HCT116 (cell line): ENCODE measurements around the gene PAAF1. TPM values are rescaled to one million over a fixed set of nuclear protein-coding genes. Genes with fewer than 3 reads are reported as not detected.

ENCODE experiments used
- ATAC-seq: fragments of 200-7000 bp; cut with Tn5 transposase; 2 replicates; pipeline ENCODE4 v1.9.1; 2020; ENCODE audit warnings: mild to moderate bottlenecking, moderate library complexity
- BruUV-seq: library from RNA; stranded (reverse); fragments of 400-500 nt; replicated peaks from 2 replicates; lab custom pipeline; 2021; lab: Mats Ljungman, UMichigan
- CTCF ChIA-PET: fragments of 300-600 bp; sonication (Branson Sonifier 250); formaldehyde crosslinking; loops from one replicate; lab custom pipeline; 2021; ENCODE audit warnings: antibody characterized with exemption; lab: Charles Lee
- POLR2A ChIA-PET: fragments of 300-600, 350-600 bp; sonication (Branson Sonifier 250); formaldehyde crosslinking; loops from one replicate; lab custom pipeline; 2021; ENCODE audit warnings: antibody characterized with exemption; lab: Charles Lee
- RAD21 ChIA-PET, 2 experiments: fragments of 300-600 bp; sonication (Branson Sonifier 250); formaldehyde crosslinking; loops; one replicate each; lab custom pipeline; 2023; ENCODE audit warnings: low total read pairs in 2 of 2; ENCODE audit not compliant: uncharacterized antibody in 2 of 2, unreplicated experiment in 2 of 2, low non-redundant PET in 1 of 2; lab: Charles Lee
- DNase-seq: peaks from one replicate; pipeline ENCODE4 v3.0.0-alpha.2; 2010; ENCODE audit warnings: low read depth, low spot score
- H2AFZ ChIP-seq: fragments of 200-600 bp; shearing (Covaris generic), sonication (generic); 2 replicates; pipeline ENCODE4 v1.6.1; 2017; ENCODE audit warnings: low read depth, mixed run types, mixed read lengths, antibody characterized with exemption, low read length; ENCODE audit not compliant: poor library complexity, severe bottlenecking
- H3K27ac ChIP-seq: 2 replicates; pipeline ENCODE4 v1.5.1; 2012; ENCODE audit warnings: low read depth, low read length
- H3K27me3 ChIP-seq: fragments of 200-600 bp; sonication (generic); 2 replicates; pipeline ENCODE4 v1.6.1; 2016; ENCODE audit warnings: mixed run types, low read length, mixed read lengths; ENCODE audit not compliant: insufficient read depth
- H3K36me3 ChIP-seq, 2 experiments: fragments of 200-500 bp in 1 of 2; fragments of 200-600 bp in 1 of 2; sonication (Bioruptor generic) in 1 of 2; sonication (generic) in 1 of 2; 2 replicates each; pipeline versions ENCODE4 v1.5.1 to v1.6.1; 2014 to 2016; ENCODE audit warnings: low read length in 2 of 2, inconsistent platforms in 1 of 2, mixed read lengths in 1 of 2, mixed run types in 1 of 2; ENCODE audit not compliant: insufficient read depth in 2 of 2, control insufficient read depth in 1 of 2
- H3K4me1 ChIP-seq, 2 experiments: fragments of 200-600 bp in 1 of 2; sonication (generic) in 1 of 2; 2 replicates each; pipeline versions ENCODE4 v1.5.1 to v1.6.1; 2012 to 2017; ENCODE audit warnings: low read length in 2 of 2, inconsistent platforms in 1 of 2, mild to moderate bottlenecking in 1 of 2, mixed read lengths in 1 of 2, mixed run types in 1 of 2, moderate library complexity in 1 of 2; ENCODE audit not compliant: insufficient read depth in 2 of 2, control insufficient read depth in 1 of 2
- H3K4me2 ChIP-seq: fragments of 200-600 bp; sonication (generic); 2 replicates; pipeline ENCODE4 v1.6.1; 2017; ENCODE audit warnings: mixed run types, low read length, mixed read lengths
- H3K4me3 ChIP-seq, 2 experiments: fragments of 200-600 bp in 1 of 2; sonication (generic) in 1 of 2; replicated peaks in 1 of 2; 2 replicates each; pipeline ENCODE4 v1.5.1; 2011 to 2016; ENCODE audit warnings: low read length in 2 of 2, control low read depth in 1 of 2, low read depth in 1 of 2, mild to moderate bottlenecking in 1 of 2, mixed read lengths in 1 of 2, mixed run types in 1 of 2
- H3K79me2 ChIP-seq: fragments of 200-600 bp; sonication (generic); 2 replicates; pipeline ENCODE4 v1.6.1; 2017; ENCODE audit warnings: mild to moderate bottlenecking, mixed run types, low read length, moderate library complexity, mixed read lengths; ENCODE audit not compliant: insufficient read depth
- H3K9ac ChIP-seq: fragments of 200-600 bp; sonication (generic); 2 replicates; pipeline ENCODE4 v1.6.1; 2016; ENCODE audit warnings: low read length, mixed read lengths
- H3K9me2 ChIP-seq: fragments of 200-600 bp; sonication (generic), shearing (Covaris generic); 2 replicates; pipeline ENCODE4 v1.6.1; 2017; ENCODE audit warnings: mixed run types, mild to moderate bottlenecking, moderate library complexity; ENCODE audit not compliant: insufficient read depth
- H3K9me3 ChIP-seq, 2 experiments: fragments of 200-500 bp in 1 of 2; fragments of 200-600 bp in 1 of 2; sonication (Bioruptor generic) in 1 of 2; sonication (generic) in 1 of 2; 2 replicates each; pipeline ENCODE4 v1.6.1; 2014 to 2017; ENCODE audit warnings: low read length in 2 of 2, mixed read lengths in 2 of 2, inconsistent platforms in 1 of 2, low read depth in 1 of 2, mild to moderate bottlenecking in 1 of 2, mixed run types in 1 of 2, moderate library complexity in 1 of 2; ENCODE audit not compliant: control insufficient read depth in 1 of 2, insufficient read depth in 1 of 2
- H4K20me1 ChIP-seq: fragments of 200-600 bp; sonication (generic), shearing (Covaris generic); 2 replicates; pipeline ENCODE4 v1.6.1; 2017; ENCODE audit warnings: mixed run types, mild to moderate bottlenecking, moderate library complexity; ENCODE audit not compliant: insufficient read depth
- ATF3 ChIP-seq: IDR thresholded peaks from 2 replicates; pipeline ENCODE4 v1.6.1; 2012
- CEBPB ChIP-seq: IDR thresholded peaks from 2 replicates; pipeline ENCODE4 v1.6.1; 2012; ENCODE audit warnings: low read depth
- ELF1 ChIP-seq: IDR thresholded peaks from 2 replicates; pipeline ENCODE4 v1.6.1; 2012; ENCODE audit warnings: low read depth, borderline replicate concordance
- EZH2 ChIP-seq: fragments of 200-600 bp; sonication (generic); IDR thresholded peaks from 2 replicates; pipeline ENCODE4 v1.6.1; 2017; ENCODE audit warnings: antibody characterized with exemption, mixed run types
- FOSL1 ChIP-seq: IDR thresholded peaks from 2 replicates; pipeline ENCODE4 v1.6.1; 2012; ENCODE audit warnings: low read depth
- JUND ChIP-seq: IDR thresholded peaks from 2 replicates; pipeline ENCODE4 v1.6.1; 2012
- MAX ChIP-seq: IDR thresholded peaks from 2 replicates; pipeline ENCODE4 v1.6.1; 2012
- RAD21 ChIP-seq: IDR thresholded peaks from 2 replicates; pipeline ENCODE4 v1.6.1; 2012; ENCODE audit warnings: low read depth, mild to moderate bottlenecking
- SRF ChIP-seq: IDR thresholded peaks from 2 replicates; pipeline ENCODE4 v1.6.1; 2012; ENCODE audit warnings: low read depth
- YY1 ChIP-seq: IDR thresholded peaks from 2 replicates; pipeline ENCODE4 v1.6.1; 2011; ENCODE audit warnings: low read length, low read depth, moderate library complexity, mild to moderate bottlenecking; ENCODE audit not compliant: insufficient replicate concordance; ENCODE audit errors: extremely low read depth
- ZBTB33 ChIP-seq: IDR thresholded peaks from 2 replicates; pipeline ENCODE4 v1.6.1; 2011; ENCODE audit warnings: mild to moderate bottlenecking, low read length, moderate library complexity; ENCODE audit not compliant: insufficient replicate concordance; ENCODE audit errors: extremely low read depth
- intact Hi-C: fragments of 100-400 bp; cut with micrococcal nuclease; formaldehyde crosslinking; loops from 2 replicates; pipeline ENCODE4 v1.10.0; 2022
- total RNA-seq: library from RNA; stranded (reverse); gene quantifications from one replicate; pipeline ENCODE4 v1.2.1, GENCODE V29; 2021; ENCODE audit not compliant: unreplicated experiment
- TF ChIP-seq, protein P1 (sequence below): IDR thresholded peaks from 2 replicates; pipeline ENCODE4 v1.6.1; 2012; ENCODE audit warnings: low read depth
- TF ChIP-seq, protein P2 (sequence below), 3 experiments: fragments of 200-600 bp in 1 of 3; sonication (generic) in 1 of 3; IDR thresholded peaks in 2 of 3; conservative IDR thresholded peaks in 1 of 3; 2 replicates each; pipeline ENCODE4 v1.5.1; 2012 to 2017; ENCODE audit warnings: low read depth in 2 of 3, low read length in 2 of 3, antibody characterized with exemption in 1 of 3, borderline replicate concordance in 1 of 3, control low read depth in 1 of 3, mild to moderate bottlenecking in 1 of 3, mixed read lengths in 1 of 3, mixed run types in 1 of 3, moderate library complexity in 1 of 3; ENCODE audit not compliant: insufficient read depth in 1 of 3

The PAAF1 gene
- total RNA-seq, 1 experiment from 2014 or later = 15.5 TPM

DNA sequence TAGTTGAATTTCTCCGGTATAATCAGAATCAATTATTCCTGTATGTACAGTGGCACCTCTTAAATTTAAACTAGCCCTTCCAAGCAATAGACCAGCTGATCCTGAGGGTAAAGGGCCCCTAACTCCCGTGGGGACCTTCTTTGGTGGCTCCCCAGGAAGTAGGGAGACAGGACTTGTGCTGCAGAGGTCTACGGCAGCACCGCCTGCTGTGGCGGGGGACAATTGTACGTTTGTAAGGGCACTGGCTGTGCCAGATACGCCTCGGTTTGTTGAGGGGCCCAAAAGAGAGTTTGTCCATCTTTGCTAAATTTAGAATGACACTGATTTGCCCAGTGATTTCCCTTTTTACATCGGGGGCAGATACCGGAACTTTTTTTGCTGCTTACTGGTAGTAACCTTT, 68.1 kb downstream of the PAAF1 start (continued):
- TF ChIP-seq, protein P1, sequence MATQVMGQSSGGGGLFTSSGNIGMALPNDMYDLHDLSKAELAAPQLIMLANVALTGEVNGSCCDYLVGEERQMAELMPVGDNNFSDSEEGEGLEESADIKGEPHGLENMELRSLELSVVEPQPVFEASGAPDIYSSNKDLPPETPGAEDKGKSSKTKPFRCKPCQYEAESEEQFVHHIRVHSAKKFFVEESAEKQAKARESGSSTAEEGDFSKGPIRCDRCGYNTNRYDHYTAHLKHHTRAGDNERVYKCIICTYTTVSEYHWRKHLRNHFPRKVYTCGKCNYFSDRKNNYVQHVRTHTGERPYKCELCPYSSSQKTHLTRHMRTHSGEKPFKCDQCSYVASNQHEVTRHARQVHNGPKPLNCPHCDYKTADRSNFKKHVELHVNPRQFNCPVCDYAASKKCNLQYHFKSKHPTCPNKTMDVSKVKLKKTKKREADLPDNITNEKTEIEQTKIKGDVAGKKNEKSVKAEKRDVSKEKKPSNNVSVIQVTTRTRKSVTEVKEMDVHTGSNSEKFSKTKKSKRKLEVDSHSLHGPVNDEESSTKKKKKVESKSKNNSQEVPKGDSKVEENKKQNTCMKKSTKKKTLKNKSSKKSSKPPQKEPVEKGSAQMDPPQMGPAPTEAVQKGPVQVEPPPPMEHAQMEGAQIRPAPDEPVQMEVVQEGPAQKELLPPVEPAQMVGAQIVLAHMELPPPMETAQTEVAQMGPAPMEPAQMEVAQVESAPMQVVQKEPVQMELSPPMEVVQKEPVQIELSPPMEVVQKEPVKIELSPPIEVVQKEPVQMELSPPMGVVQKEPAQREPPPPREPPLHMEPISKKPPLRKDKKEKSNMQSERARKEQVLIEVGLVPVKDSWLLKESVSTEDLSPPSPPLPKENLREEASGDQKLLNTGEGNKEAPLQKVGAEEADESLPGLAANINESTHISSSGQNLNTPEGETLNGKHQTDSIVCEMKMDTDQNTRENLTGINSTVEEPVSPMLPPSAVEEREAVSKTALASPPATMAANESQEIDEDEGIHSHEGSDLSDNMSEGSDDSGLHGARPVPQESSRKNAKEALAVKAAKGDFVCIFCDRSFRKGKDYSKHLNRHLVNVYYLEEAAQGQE = no peak

GRCh38 chr11:73945396-73945795, 68.6 kb downstream of the PAAF1 start:
- Histone ChIP-seq H3K27me3 (no peaks in the 10 kb centered on the region), H3K36me3 (no peaks in the 10 kb centered on the region), H3K9me2 (no peaks in the 10 kb centered on the region), H2AFZ (no peak overlapping the region), H3K4me2 (no peak overlapping the region), H4K20me1 (no peaks in the 10 kb centered on the region), H3K79me2 (no peaks in the 10 kb centered on the region), H3K27ac (no peak overlapping the region), H3K9ac (no peak overlapping the region), H3K4me3 (no peak overlapping the region), H3K4me1 (no peaks in the 10 kb centered on the region), H3K9me3 (peaks cover 0 to 9% of the 10 kb centered on the region in 2 experiments; a peak in 2 of 4 replicates)
- ChIA-PET POLR2A (no interaction called here), CTCF (no interaction called here), RAD21 (no interaction called here)
- ATAC-seq (no peak), DNase-seq (no peak)
- no TSS peak for BruUV-seq
- intact Hi-C loops = no loop called here
- TF ChIP-seq EZH2 (no peak), YY1 (no peak), CEBPB (no peak), SRF (no peak), FOSL1 (no peak), ATF3 (no peak), RAD21 (no peak), ELF1 (no peak), MAX (no peak), ZBTB33 (no peak), JUND (no peak)
- TF ChIP-seq, protein P1 = no peak
- TF ChIP-seq, protein P2, sequence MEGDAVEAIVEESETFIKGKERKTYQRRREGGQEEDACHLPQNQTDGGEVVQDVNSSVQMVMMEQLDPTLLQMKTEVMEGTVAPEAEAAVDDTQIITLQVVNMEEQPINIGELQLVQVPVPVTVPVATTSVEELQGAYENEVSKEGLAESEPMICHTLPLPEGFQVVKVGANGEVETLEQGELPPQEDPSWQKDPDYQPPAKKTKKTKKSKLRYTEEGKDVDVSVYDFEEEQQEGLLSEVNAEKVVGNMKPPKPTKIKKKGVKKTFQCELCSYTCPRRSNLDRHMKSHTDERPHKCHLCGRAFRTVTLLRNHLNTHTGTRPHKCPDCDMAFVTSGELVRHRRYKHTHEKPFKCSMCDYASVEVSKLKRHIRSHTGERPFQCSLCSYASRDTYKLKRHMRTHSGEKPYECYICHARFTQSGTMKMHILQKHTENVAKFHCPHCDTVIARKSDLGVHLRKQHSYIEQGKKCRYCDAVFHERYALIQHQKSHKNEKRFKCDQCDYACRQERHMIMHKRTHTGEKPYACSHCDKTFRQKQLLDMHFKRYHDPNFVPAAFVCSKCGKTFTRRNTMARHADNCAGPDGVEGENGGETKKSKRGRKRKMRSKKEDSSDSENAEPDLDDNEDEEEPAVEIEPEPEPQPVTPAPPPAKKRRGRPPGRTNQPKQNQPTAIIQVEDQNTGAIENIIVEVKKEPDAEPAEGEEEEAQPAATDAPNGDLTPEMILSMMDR (IDR thresholded peaks at IDR 0.05 in 2 of 3, conservative IDR thresholded peaks at IDR 0.05 in 1 of 3; ENCODE audit: borderline replicate concordance in 1 of 3, insufficient read depth in 1 of 3, low read depth in 2 of 3, low read length in 2 of 3) = no peak
